Neutrophil (primary cell): ENCODE data around the gene ADCY2.

Experiments used
- H3K27ac ChIP-seq: fragments of 200-600 bp; sonication (generic); 2 replicates; pipeline ENCODE4 v1.5.1; 2016; ENCODE audit warnings: mild to moderate bottlenecking, moderate library complexity
- H3K27me3 ChIP-seq: fragments of 200-600 bp; sonication (generic); 2 replicates; pipeline ENCODE4 v1.6.0; 2016; ENCODE audit warnings: mild to moderate bottlenecking
- H3K36me3 ChIP-seq: fragments of 200-600 bp; sonication (generic); 2 replicates; pipeline ENCODE4 v1.5.1; 2017
- H3K4me1 ChIP-seq, 2 experiments: fragments of 200-600 bp in 1 of 2; sonication (generic) in 1 of 2; 1 replicate in 1 of 2; 2 replicates in 1 of 2; pipeline versions ENCODE4 v1.5.1 to v1.6.1; 2013 to 2016; ENCODE audit warnings: low read depth in 1 of 2, low read length in 1 of 2, mild to moderate bottlenecking in 1 of 2, moderate library complexity in 1 of 2; ENCODE audit not compliant: control insufficient read depth in 1 of 2, insufficient read depth in 1 of 2
- H3K4me3 ChIP-seq, 2 experiments: fragments of 200-600 bp in 1 of 2; sonication (generic) in 1 of 2; 1 replicate in 1 of 2; 2 replicates in 1 of 2; pipeline ENCODE4 v1.5.1; 2013 to 2016; ENCODE audit warnings: low read depth in 1 of 2, low read length in 1 of 2, mild to moderate bottlenecking in 1 of 2, moderate library complexity in 1 of 2
- H3K9me3 ChIP-seq: fragments of 200-600 bp; sonication (generic); 2 replicates; pipeline ENCODE4 v1.5.1; 2016
- CTCF ChIP-seq: fragments of 200-600 bp; sonication (generic); IDR thresholded peaks from 2 replicates; pipeline ENCODE4 v1.5.1; 2016; ENCODE audit warnings: antibody characterized with exemption

Gene ADCY2

GRCh38 chr5:7616897-7617296 is 221.0 kb downstream of the ADCY2 start:
- Histone ChIP-seq H3K27ac (no peak overlapping the region), H3K27me3 (no peaks in the 10 kb centered on the region), H3K36me3 (no peaks in the 10 kb centered on the region), H3K4me1 (no peaks in the 10 kb centered on the region), H3K9me3 (no peaks in the 10 kb centered on the region), H3K4me3 (no peak overlapping the region)
- no peak for TF ChIP-seq CTCF

GRCh38 chr5:7622498-7622897 is 226.6 kb downstream of the ADCY2 start:
- H3K4me3 ChIP-seq: no peak overlapping the region
- H3K27ac ChIP-seq: no peak overlapping the region
- H3K27me3 ChIP-seq: no peaks in the 10 kb centered on the region
- no peaks in the 10 kb centered on the region for H3K9me3 ChIP-seq
- H3K36me3 ChIP-seq: no peaks in the 10 kb centered on the region
- TF ChIP-seq CTCF: no peak
- H3K4me1 ChIP-seq: no peaks in the 10 kb centered on the region

GRCh38 chr5:7625740-7626139 is 229.8 kb downstream of the ADCY2 start:
- Histone ChIP-seq H3K9me3 (no peaks in the 10 kb centered on the region), H3K4me3 (no peak overlapping the region), H3K36me3 (no peaks in the 10 kb centered on the region), H3K27me3 (no peaks in the 10 kb centered on the region), H3K27ac (no peak overlapping the region), H3K4me1 (no peaks in the 10 kb centered on the region)
- no peak for TF ChIP-seq CTCF

GRCh38 chr5:7628248-7628647 is 232.3 kb downstream of the ADCY2 start:
- H3K27ac ChIP-seq: no peak overlapping the region
- no peaks in the 10 kb centered on the region for H3K4me1 ChIP-seq
- no peaks in the 10 kb centered on the region for H3K36me3 ChIP-seq
- H3K9me3 ChIP-seq: no peaks in the 10 kb centered on the region
- TF ChIP-seq CTCF: no peak
- H3K4me3 ChIP-seq: no peak overlapping the region
- H3K27me3 ChIP-seq: no peaks in the 10 kb centered on the region

- no peak overlapping the region for H3K4me3 ChIP-seq
- no peak for TF ChIP-seq CTCF
- no peaks in the 10 kb centered on the region for H3K36me3 ChIP-seq
- H3K27ac ChIP-seq: no peak overlapping the region
- no peaks in the 10 kb centered on the region for H3K9me3 ChIP-seq
- no peaks in the 10 kb centered on the region for H3K27me3 ChIP-seq
- H3K4me1 ChIP-seq: no peaks in the 10 kb centered on the region
These were observed 232.9 kb downstream of the ADCY2 start for GRCh38 chr5:7628820-7629219.

GRCh38 chr5:7629561-7629960 is 233.6 kb downstream of the ADCY2 start:
- Histone ChIP-seq H3K27me3 (no peaks in the 10 kb centered on the region), H3K36me3 (no peaks in the 10 kb centered on the region), H3K4me1 (no peaks in the 10 kb centered on the region), H3K4me3 (no peak overlapping the region), H3K27ac (no peak overlapping the region), H3K9me3 (no peaks in the 10 kb centered on the region)
- no peak for TF ChIP-seq CTCF
